ENCODE data around the gene TMEM178B. TPM values are rescaled to one million over a fixed set of nuclear protein-coding genes. Genes with fewer than 3 reads are reported as not detected.

TMEM178B gene
- total RNA-seq, 4 donors from 2014 or later: under 0.01 to 0.94 (median 0.35) TPM

DNA sequence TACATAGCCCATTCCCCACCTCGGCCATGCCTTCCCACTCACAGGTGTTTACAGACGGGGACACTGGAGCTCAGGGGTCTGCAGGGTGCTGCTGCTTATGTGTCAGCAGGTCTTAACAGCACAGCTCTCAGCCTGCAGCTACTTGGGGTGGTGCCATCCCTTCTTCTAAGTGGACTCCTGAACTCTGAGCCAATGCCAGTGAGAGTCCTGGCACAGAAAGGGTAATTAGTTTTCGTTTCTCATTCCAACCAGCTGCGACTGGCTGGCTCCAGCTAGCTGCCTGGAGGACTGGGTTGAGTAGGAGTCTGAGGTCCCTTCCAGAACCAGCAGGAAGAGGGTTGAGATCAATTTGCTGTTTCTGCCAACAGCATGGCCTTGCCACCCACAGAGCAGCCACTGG is 389.1 kb downstream of the TMEM178B start:
- no peak for TF ChIP-seq CTCF (IDR thresholded peaks at IDR 0.05; ENCODE audit: low read depth)

GRCh38 chr7:141463986-141464385 is 390.1 kb downstream of the TMEM178B start:
- TF ChIP-seq CTCF (IDR thresholded peaks at IDR 0.05; ENCODE audit: low read depth): no peak

- TF ChIP-seq CTCF (IDR thresholded peaks at IDR 0.05; ENCODE audit: low read depth): no peak
Measured at GRCh38 chr7:141464551-141464950, 390.7 kb downstream of the TMEM178B start.

- no peak for TF ChIP-seq CTCF (IDR thresholded peaks at IDR 0.05; ENCODE audit: low read depth)
Measured at GRCh38 chr7:141466151-141466904, 392.5 kb downstream of the TMEM178B start.

GRCh38 chr7:141468341-141468740 is 394.5 kb downstream of the TMEM178B start:
- TF ChIP-seq CTCF (IDR thresholded peaks at IDR 0.05; ENCODE audit: low read depth): no peak

GRCh38 chr7:141475679-141476078 is 401.8 kb downstream of the TMEM178B start:
- TF ChIP-seq CTCF (IDR thresholded peaks at IDR 0.05; ENCODE audit: low read depth): no peak

GRCh38 chr7:141477865-141478264 is 404.0 kb downstream of the TMEM178B start:
- TF ChIP-seq CTCF (IDR thresholded peaks at IDR 0.05; ENCODE audit: low read depth): no peak

Data from subcutaneous adipose tissue (tissue), 4 donors.